ENCODE results near the gene PSPN.

PSPN gene

GRCh38 chr19:6334490-6335285 lies 41.0 kb downstream of the PSPN start:
- intact Hi-C loops (cut with DNase I; ENCODE audit: low total_unique reads): no loop called here
- Histone ChIP-seq H3K9me3 (no peaks in the 10 kb centered on the region), H3K4me1 (no peaks in the 10 kb centered on the region), H3K36me3 (no peaks in the 10 kb centered on the region), H3K27me3 (peaks cover 0 to 21% of the 10 kb centered on the region in 2 donors), H3K27ac (no peak overlapping the region), H3K4me3 (no peak overlapping the region)
- no peak for DNase-seq
- TF ChIP-seq CTCF (IDR thresholded peaks at IDR 0.05): no peak

- no peaks in the 10 kb centered on the region for H3K4me1 ChIP-seq
- no peaks in the 10 kb centered on the region for H3K36me3 ChIP-seq
- H3K27me3 ChIP-seq: peaks cover 0 to 15% of the 10 kb centered on the region in 2 donors
- no peak within 1 kb of the TSS for H3K27ac ChIP-seq
- intact Hi-C loops (cut with DNase I; ENCODE audit: low total_unique reads): no loop called here
- no peak for TF ChIP-seq CTCF (IDR thresholded peaks at IDR 0.05)
- no peaks in the 10 kb centered on the region for H3K9me3 ChIP-seq
- no peak within 1 kb of the TSS for H3K4me3 ChIP-seq
- DNase-seq: no peak
Measured at GRCh38 chr19:6333439-6333838, 42.3 kb downstream of the PSPN start, which contains the start of gene ACER1. Gene ACER1, minus strand, starts transcription at chr19:6333612. Its CDS starts 61 bp downstream, at chr19:6333551.

- Histone ChIP-seq H3K4me3 (no peak overlapping the region), H3K4me1 (no peaks in the 10 kb centered on the region), H3K27ac (no peak overlapping the region), H3K27me3 (peaks cover 0 to 22% of the 10 kb centered on the region in 2 donors), H3K9me3 (no peaks in the 10 kb centered on the region), H3K36me3 (no peaks in the 10 kb centered on the region)
- intact Hi-C loops (cut with DNase I; ENCODE audit: low total_unique reads): no loop called here
- TF ChIP-seq CTCF (IDR thresholded peaks at IDR 0.05): no peak
- DNase-seq: no peak
Measured at GRCh38 chr19:6326815-6327214, 48.9 kb downstream of the PSPN start.

GRCh38 chr19:6325614-6326013 lies 50.1 kb downstream of the PSPN start:
- Histone ChIP-seq H3K9me3 (no peaks in the 10 kb centered on the region), H3K27me3 (peaks cover 0 to 32% of the 10 kb centered on the region in 2 donors), H3K27ac (no peak overlapping the region), H3K4me1 (no peaks in the 10 kb centered on the region), H3K36me3 (no peaks in the 10 kb centered on the region), H3K4me3 (no peak overlapping the region)
- no peak for DNase-seq
- intact Hi-C loops (cut with DNase I; ENCODE audit: low total_unique reads): no loop called here
- TF ChIP-seq CTCF (IDR thresholded peaks at IDR 0.05): no peak

All from tibial artery (tissue), 4 donors.